Measurements from ENCODE around the gene EED.
"Not testable (repeated sequence)": the region's sequence is repeated elsewhere in the genome, so short reads cannot be mapped to it uniquely, and the experiment has no call there.

EED gene

DNA sequence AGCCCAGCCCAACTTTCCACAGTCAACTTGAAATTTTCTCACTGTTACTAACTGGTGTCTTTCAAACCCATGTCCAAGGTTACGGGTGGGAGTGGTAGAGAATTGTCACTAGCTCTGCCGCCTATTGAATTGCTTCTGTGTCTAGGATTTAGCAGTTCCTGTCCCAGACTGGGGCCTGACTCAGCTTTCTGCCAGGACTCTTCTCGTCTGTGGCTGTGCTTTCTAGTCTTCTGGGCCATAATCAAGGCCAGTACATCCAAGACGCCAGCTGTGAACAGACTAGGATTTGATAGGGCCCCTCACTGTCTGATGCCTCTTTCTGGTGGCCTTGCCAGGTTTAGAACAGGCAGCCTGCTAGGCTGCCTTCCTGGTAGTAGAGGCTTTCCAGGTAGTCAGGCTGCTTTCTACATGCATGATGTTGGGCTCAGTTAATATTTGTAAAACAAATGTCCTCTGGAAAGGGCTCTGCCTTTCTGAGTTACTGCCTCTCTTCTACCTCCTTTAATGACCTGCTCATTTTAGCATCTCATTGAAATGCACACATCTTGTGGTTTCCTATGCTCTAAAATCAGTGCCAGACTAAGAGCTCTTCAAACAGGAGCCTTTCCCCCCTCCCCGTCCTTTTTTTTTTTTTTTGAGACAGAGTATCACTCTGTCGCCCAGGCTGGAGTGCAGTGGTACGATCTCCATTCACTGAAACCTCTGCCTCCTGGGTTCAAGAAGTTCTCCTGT lies 44.4 kb downstream of the EED start:
- TF ChIP-seq, protein P1, sequence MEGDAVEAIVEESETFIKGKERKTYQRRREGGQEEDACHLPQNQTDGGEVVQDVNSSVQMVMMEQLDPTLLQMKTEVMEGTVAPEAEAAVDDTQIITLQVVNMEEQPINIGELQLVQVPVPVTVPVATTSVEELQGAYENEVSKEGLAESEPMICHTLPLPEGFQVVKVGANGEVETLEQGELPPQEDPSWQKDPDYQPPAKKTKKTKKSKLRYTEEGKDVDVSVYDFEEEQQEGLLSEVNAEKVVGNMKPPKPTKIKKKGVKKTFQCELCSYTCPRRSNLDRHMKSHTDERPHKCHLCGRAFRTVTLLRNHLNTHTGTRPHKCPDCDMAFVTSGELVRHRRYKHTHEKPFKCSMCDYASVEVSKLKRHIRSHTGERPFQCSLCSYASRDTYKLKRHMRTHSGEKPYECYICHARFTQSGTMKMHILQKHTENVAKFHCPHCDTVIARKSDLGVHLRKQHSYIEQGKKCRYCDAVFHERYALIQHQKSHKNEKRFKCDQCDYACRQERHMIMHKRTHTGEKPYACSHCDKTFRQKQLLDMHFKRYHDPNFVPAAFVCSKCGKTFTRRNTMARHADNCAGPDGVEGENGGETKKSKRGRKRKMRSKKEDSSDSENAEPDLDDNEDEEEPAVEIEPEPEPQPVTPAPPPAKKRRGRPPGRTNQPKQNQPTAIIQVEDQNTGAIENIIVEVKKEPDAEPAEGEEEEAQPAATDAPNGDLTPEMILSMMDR (conservative IDR thresholded peaks at IDR 0.05; ENCODE audit: low read depth, low read length): no peak
- Histone ChIP-seq H3K4me1 (ENCODE audit: low read depth, poor library complexity, severe bottlenecking) (peaks cover 69% of the 10 kb centered on the region), H3K4me3 (IDR thresholded peaks at IDR 0.05; ENCODE audit: insufficient read depth, low read depth, low read length) (no peak overlapping the region), H4K20me1 (ENCODE audit: insufficient read depth) (no peaks in the 10 kb centered on the region), H3K36me3 (ENCODE audit: insufficient read depth) (no peaks in the 10 kb centered on the region), H3K9ac (no peak overlapping the region; the same call in 1 of the 2 replicates), H3K79me2 (ENCODE audit: insufficient read depth, low read depth) (no peaks in the 10 kb centered on the region), H3K27me3 (ENCODE audit: insufficient read depth, low read depth) (no peaks in the 10 kb centered on the region), H3K27ac (peak overlapping the region; percentile 47), H2AFZ (ENCODE audit: low read depth) (no peak overlapping the region; the same call in 1 of the 2 replicates), H3K4me2 (peak overlapping the region; percentile 56)

DNA sequence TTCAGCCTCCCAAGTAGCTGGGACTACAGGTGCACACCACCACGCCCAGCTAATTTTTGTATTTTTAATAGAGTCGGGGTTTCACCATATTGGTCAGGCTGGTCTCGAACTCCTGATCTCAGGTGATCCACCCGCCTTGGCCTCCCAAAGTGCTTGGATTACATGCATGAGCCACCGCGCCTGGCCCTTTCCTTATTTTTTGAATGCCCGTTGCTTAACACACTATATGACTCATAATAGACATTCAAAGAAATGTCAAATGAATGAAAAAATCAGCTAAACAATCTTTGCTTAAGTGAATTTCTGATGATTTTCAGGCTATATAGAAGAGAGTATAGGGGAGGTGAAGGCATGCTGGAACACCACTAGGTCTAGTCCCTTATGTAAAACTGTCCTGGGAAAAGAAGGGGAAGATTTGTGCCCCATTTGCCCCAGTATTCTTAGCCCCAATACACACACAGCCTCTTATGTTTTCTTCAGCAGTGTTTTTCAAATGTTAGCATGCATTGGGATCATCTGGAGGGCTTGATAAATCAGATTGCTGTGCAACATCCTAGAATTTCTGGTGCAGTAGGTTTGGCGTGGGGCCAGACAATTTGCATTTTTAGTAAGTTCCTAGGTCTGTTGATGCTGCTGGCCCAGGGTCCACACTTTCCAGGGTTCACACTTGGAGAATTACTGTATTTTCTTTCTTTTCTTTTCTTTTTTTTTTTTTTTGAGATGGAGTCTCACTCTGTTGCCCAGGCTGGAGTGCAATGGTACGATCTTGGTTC lies 45.1 kb downstream of the EED start:
- not testable (repeated sequence) for H3K36me3 ChIP-seq (ENCODE audit: insufficient read depth); H2AFZ ChIP-seq (ENCODE audit: low read depth); H3K9ac ChIP-seq; H3K79me2 ChIP-seq (ENCODE audit: insufficient read depth, low read depth); H4K20me1 ChIP-seq (ENCODE audit: insufficient read depth); H3K27me3 ChIP-seq (ENCODE audit: insufficient read depth, low read depth); H3K27ac ChIP-seq; H3K4me3 ChIP-seq (IDR thresholded peaks at IDR 0.05; ENCODE audit: insufficient read depth, low read depth, low read length)
- Histone ChIP-seq H3K4me1 (ENCODE audit: low read depth, poor library complexity, severe bottlenecking) (peaks cover 69% of the 10 kb centered on the region), H3K4me2 (peak overlapping the region; percentile 56; the same call in 1 of the 2 replicates)

DNA sequence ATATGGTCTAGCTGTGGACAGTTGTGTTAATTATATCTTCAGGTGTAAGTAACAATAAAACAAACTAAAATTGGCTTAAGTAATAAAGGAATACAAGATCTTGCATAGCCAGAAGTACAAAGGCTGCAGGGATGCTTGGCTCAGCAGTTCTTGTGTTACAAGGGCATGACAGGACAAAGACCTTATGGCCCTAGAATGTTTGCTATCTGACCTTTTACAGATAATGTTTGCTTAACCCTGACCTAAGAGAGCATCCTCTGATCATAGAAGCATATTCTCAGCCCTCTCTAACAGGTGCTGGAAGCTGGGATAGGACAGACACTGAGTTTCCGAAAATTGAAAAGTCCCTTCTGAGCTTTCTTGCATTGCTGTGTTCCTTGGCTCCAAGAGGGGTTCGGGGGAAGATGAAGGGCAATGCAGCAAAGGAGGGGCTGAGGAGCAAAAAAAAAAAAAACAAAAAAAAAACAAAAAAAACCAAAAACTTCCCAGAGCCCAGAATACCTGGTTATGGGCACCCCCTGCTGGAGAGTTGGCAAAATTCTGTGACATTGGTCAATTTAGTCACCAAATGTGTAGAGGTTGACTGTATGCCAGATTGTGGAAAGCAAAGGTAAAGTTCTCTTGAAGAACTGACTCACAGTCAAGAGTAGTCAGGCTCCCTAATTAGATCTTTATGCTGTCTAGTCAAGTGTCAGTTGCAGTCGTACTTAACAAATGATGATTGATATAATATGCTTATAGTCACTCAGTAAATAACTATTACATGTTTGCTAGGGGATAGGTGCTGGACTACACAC lies 47.1 kb downstream of the EED start:
- Histone ChIP-seq H4K20me1 (ENCODE audit: insufficient read depth) (no peaks in the 10 kb centered on the region), H3K4me3 (IDR thresholded peaks at IDR 0.05; ENCODE audit: insufficient read depth, low read depth, low read length) (no peak overlapping the region)
- TF ChIP-seq, protein P1 (conservative IDR thresholded peaks at IDR 0.05; ENCODE audit: low read depth, low read length): peak; percentile 100

DNA sequence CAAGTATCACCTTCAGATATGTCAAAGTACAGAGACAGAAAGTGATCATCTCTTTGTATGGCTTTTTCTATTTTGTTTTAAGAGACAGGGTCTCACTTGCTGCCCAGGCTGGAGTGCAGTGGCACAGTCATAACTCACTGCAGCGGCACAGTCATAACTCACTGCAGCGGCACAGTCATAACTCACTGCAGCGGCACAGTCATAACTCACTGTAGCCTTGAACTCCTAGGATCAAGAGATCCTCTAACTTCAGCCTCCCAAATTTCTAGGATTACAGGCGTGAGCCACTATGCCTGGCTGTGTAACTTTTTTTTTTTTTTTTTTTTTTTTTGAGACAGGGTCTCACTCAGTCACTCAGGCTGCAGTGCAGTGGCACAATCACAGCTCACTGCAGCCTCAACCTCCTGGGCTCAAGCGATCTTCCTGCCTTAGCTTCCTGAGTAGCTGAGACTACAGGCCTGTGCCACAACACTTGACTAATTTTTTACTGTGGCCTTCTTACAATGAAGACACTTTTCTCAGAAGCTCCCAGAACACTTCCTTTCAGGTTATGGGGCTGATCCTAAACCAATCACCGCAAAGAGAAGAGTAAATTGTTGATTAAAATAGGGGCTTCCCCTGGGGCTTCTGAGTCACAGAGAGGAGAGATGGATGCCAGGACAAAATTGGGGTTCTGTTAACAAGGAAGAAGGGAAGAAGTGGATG lies 48.5 kb downstream of the EED start:
- Histone ChIP-seq H4K20me1 (ENCODE audit: insufficient read depth) (no peaks in the 10 kb centered on the region), H3K27ac (no peak overlapping the region), H3K79me2 (ENCODE audit: insufficient read depth, low read depth) (no peaks in the 10 kb centered on the region), H2AFZ (ENCODE audit: low read depth) (no peak overlapping the region), H3K4me2 (no peak overlapping the region), H3K4me3 (IDR thresholded peaks at IDR 0.05; ENCODE audit: insufficient read depth, low read depth, low read length) (no peak overlapping the region), H3K9ac (no peak overlapping the region), H3K27me3 (ENCODE audit: insufficient read depth, low read depth) (no peaks in the 10 kb centered on the region), H3K4me1 (ENCODE audit: low read depth, poor library complexity, severe bottlenecking) (peaks cover 42% of the 10 kb centered on the region), H3K36me3 (ENCODE audit: insufficient read depth) (no peaks in the 10 kb centered on the region)
- TF ChIP-seq, protein P1 (conservative IDR thresholded peaks at IDR 0.05; ENCODE audit: low read depth, low read length): no peak

More for the DNA sequence above, 47.1 kb downstream of the EED start:
- no peaks in the 10 kb centered on the region for H3K27me3 ChIP-seq (ENCODE audit: insufficient read depth, low read depth)
- H3K4me2 ChIP-seq: peak overlapping the region; percentile 11; the same call in 1 of the 2 replicates
- H3K4me1 ChIP-seq (ENCODE audit: low read depth, poor library complexity, severe bottlenecking): peaks cover 56% of the 10 kb centered on the region
- no peak overlapping the region for H3K27ac ChIP-seq
- no peaks in the 10 kb centered on the region for H3K79me2 ChIP-seq (ENCODE audit: insufficient read depth, low read depth)
- H3K36me3 ChIP-seq (ENCODE audit: insufficient read depth): no peaks in the 10 kb centered on the region
- no peak overlapping the region for H3K9ac ChIP-seq
- H2AFZ ChIP-seq (ENCODE audit: low read depth): no peak overlapping the region

All from KMS-11 (cell line).